K562 (cell line): ENCODE measurements around the gene PTPRT. TPM values are rescaled to one million over a fixed set of nuclear protein-coding genes. Genes with fewer than 3 reads are reported as not detected.

ENCODE experiments used
- ATAC-seq: fragments of 200-7000 bp; cut with Tn5 transposase; 3 replicates; pipeline ENCODE4 v1.9.1; 2020; ENCODE audit warnings: moderate library complexity
- BruUV-seq: library from RNA; stranded (reverse); fragments of 400-500 nt; replicated peaks from 2 replicates; lab custom pipeline; 2021; lab: Mats Ljungman, UMichigan
- CTCF ChIA-PET: fragments of 300-600 bp; formaldehyde crosslinking; extraction: SDS; loops from one replicate; lab custom pipeline; 2021; ENCODE audit warnings: low intra/inter-chr PET ratio; lab: Yijun Ruan, JAX
- POLR2A ChIA-PET: fragments of 300-600, 350-650 bp; sonication (Branson Sonifier 250); formaldehyde crosslinking; extraction: SDS; loops from one replicate; lab custom pipeline; 2021; ENCODE audit warnings: antibody characterized with exemption, inconsistent platforms; lab: Yijun Ruan, JAX
- DNase-seq, 4 experiments: peaks; one replicate each; pipeline versions ENCODE4 v3.0.0 to v3.0.0-alpha.2; 2011 to 2018; ENCODE audit warnings: low spot score in 3 of 4, mixed read lengths in 3 of 4; ENCODE audit errors: extremely low read depth in 1 of 4
- FAIRE-seq: peaks from 2 replicates; lab custom pipeline; 2011; peaks lifted over from hg19 to GRCh38; lab: Jason Lieb, UNC
- H2AFZ ChIP-seq: 2 replicates; pipeline ENCODE4 v1.6.0; 2011; ENCODE audit warnings: low read depth, low read length, control low read depth, inconsistent platforms
- H3K27ac ChIP-seq: fragments of 200-600 bp; 3 replicates; pipeline ENCODE4 v1.8.0; 2011; ENCODE audit warnings: low read depth, mild to moderate bottlenecking, control low read depth, inconsistent platforms, low read length, moderate library complexity, mixed read lengths; ENCODE audit errors: extremely low read depth
- H3K27me3 ChIP-seq, 2 experiments: fragments of 300-600 bp in 1 of 2; 2 replicates in 1 of 2; 3 replicates in 1 of 2; pipeline versions ENCODE4 v1.6.0 to v1.8.0; 2011; ENCODE audit warnings: inconsistent platforms in 2 of 2, low read length in 2 of 2, mild to moderate bottlenecking in 1 of 2, mixed read lengths in 1 of 2, moderate library complexity in 1 of 2; ENCODE audit not compliant: control insufficient read depth in 2 of 2, insufficient read depth in 2 of 2
- H3K36me3 ChIP-seq: fragments of 300-600 bp; 3 replicates; pipeline ENCODE4 v1.8.0; 2011; ENCODE audit warnings: mild to moderate bottlenecking, low read length, inconsistent platforms; ENCODE audit not compliant: control insufficient read depth, insufficient read depth
- H3K4me1 ChIP-seq, 2 experiments: fragments of 200-600 bp in 1 of 2; replicated peaks in 1 of 2; 2 replicates in 1 of 2; 3 replicates in 1 of 2; pipeline versions ENCODE4 v1.5.1 to v1.8.0; 2011; ENCODE audit warnings: inconsistent platforms in 2 of 2, low read length in 2 of 2, mild to moderate bottlenecking in 1 of 2, mixed read lengths in 1 of 2, moderate library complexity in 1 of 2; ENCODE audit not compliant: control insufficient read depth in 2 of 2, insufficient read depth in 2 of 2
- H3K4me2 ChIP-seq: 2 replicates; pipeline ENCODE4 v1.6.1; 2011; ENCODE audit warnings: low read length, control low read depth, inconsistent platforms, mixed read lengths; ENCODE audit not compliant: insufficient read depth
- H3K4me3 ChIP-seq: fragments of 200-600 bp; sonication (generic), shearing (Covaris generic); 2 replicates; pipeline ENCODE4 v1.5.1; 2016; ENCODE audit warnings: control low read depth, inconsistent platforms
- H3K79me2 ChIP-seq: fragments of 200-600 bp; 3 replicates; pipeline ENCODE4 v1.8.0; 2011; ENCODE audit warnings: low read length, inconsistent platforms; ENCODE audit not compliant: control insufficient read depth, insufficient read depth
- H3K9ac ChIP-seq, 2 experiments: 2 replicates each; pipeline versions ENCODE4 v1.6.0 to v1.6.1; 2011; ENCODE audit warnings: low read depth in 2 of 2, low read length in 2 of 2, control low read depth in 1 of 2, inconsistent platforms in 1 of 2, mild to moderate bottlenecking in 1 of 2, mixed read lengths in 1 of 2; ENCODE audit not compliant: insufficient read depth in 1 of 2
- H3K9me1 ChIP-seq: one replicate; pipeline ENCODE4 v1.6.0; 2011; ENCODE audit warnings: inconsistent platforms, mild to moderate bottlenecking, low read length, moderate library complexity; ENCODE audit not compliant: control insufficient read depth, insufficient read depth
- H3K9me3 ChIP-seq: replicated peaks from 2 replicates; pipeline ENCODE4 v1.5.1; 2011; ENCODE audit warnings: low read depth, low read length, inconsistent platforms; ENCODE audit not compliant: control insufficient read depth, insufficient read depth
- H4K20me1 ChIP-seq: replicated peaks from 2 replicates; pipeline ENCODE4 v1.6.1; 2011; ENCODE audit warnings: low read length, inconsistent platforms, mixed read lengths; ENCODE audit not compliant: control insufficient read depth, insufficient read depth
- CTCF ChIP-seq, 3 experiments: IDR thresholded peaks in 2 of 3; conservative IDR thresholded peaks in 1 of 3; 2 replicates each; pipeline ENCODE4 v1.5.1; 2011 to 2012; ENCODE audit warnings: low read length in 3 of 3, mild to moderate bottlenecking in 3 of 3, control low read depth in 2 of 3, improper control_type of control experiment in 1 of 3, inconsistent platforms in 1 of 3, low read depth in 1 of 3, mixed read lengths in 1 of 3, moderate library complexity in 1 of 3; ENCODE audit not compliant: insufficient read depth in 2 of 3
- RAD21 ChIP-seq, 2 experiments: fragments of 250-450 bp in 1 of 2; fragments of 450-650 bp in 1 of 2; sonication (Bioruptor Pico) in 1 of 2; formaldehyde crosslinking in 1 of 2; IDR thresholded peaks in 1 of 2; conservative IDR thresholded peaks in 1 of 2; 2 replicates each; pipeline versions ENCODE4 v1.4.0 to v1.8.0; 2020 to 2022; ENCODE audit warnings: mild to moderate bottlenecking in 2 of 2, moderate library complexity in 1 of 2
- ZBTB17 ChIP-seq: fragments of 450-650 bp; formaldehyde crosslinking; IDR thresholded peaks from 2 replicates; pipeline ENCODE4 v1.4.0; 2020; ENCODE audit warnings: mild to moderate bottlenecking
- WGBS: fragments of 100-300 bp; shearing (Covaris generic); methylation state at CpG from one replicate; pipeline ENCODE4 v1.1.6; 2016; ENCODE audit warnings: low coverage, mixed read lengths; ENCODE audit not compliant: insufficient coverage; ENCODE audit errors: missing lambda C conversion rate; 5-methylcytosine and 5-hydroxymethylcytosine counted together
- in situ Hi-C: fragments of 300-500 bp; cut with MboI; formaldehyde crosslinking; loops from 4 replicates; pipeline ENCODE4 v1.15.0; 2018; ENCODE audit warnings: inconsistent platforms, mixed read lengths
- intact Hi-C: fragments of 100-400 bp; cut with micrococcal nuclease; formaldehyde crosslinking; loops from 2 replicates; pipeline ENCODE4 v1.14.2; 2022
- polyA plus RNA-seq, 8 experiments: library from polyadenylated mRNA; depleted of rRNA in 4 of 8; stranded (reverse) in 5 of 8; unstranded in 3 of 8; fragments of >200 nt; fragmentation: Nextera tagmentation in 2 of 8; fragmentation: Illumina TruSeq in 1 of 8; extraction: Ambion mirVana in 2 of 8; extraction: Trizol in 1 of 8; gene quantifications; 2 replicates each; pipeline versions ENCODE4 v1.2.1 to v1.2.3, GENCODE V29; 2011 to 2014; ENCODE audit warnings: inconsistent platforms in 1 of 8, missing spikeins in 1 of 8
- total RNA-seq, 7 experiments: library from RNA; depleted of rRNA in 6 of 7; stranded (reverse); fragments of >200 nt in 6 of 7; fragmentation: Illumina TruSeq in 2 of 7; extraction: Trizol in 2 of 7; gene quantifications; 2 replicates each; pipeline versions ENCODE4 v1.2.1 to v1.2.3, GENCODE V29; 2011 to 2021; ENCODE audit warnings: low replicate concordance in 1 of 7

PTPRT gene
- total and polyA plus RNA-seq, 9 of the 15 experiments (the other 6 are each of a cell fraction or from before 2014, with no cell fraction given), result not detected

DNA sequence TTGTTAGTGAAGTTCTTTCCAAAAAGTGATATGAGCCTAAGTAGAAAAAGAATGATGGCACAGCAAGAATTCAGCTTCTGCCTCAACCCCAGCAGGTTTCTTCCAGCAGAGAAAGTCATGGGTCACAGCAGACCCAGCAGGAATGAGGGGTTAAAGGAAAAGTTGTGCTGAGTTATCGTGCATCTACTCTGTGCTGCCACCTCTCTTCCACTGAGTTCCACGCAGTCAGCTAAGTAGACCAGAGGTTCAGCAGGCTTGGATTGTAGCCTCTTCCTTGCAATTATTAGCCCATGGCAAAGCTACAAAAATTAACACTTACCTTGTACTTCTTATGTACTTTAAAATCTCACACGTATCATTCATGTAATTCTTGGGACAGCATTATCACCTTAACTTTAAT, 510.8 kb downstream of the PTPRT start:
- no TSS peak for BruUV-seq
- intact Hi-C loops (no loop called here), in situ Hi-C loops (no loop called here)
- WGBS, result 0% methylated on average over 3 of the region's 3 CpGs
- Histone ChIP-seq H3K9ac (no peak overlapping the region), H3K79me2 (no peaks in the 10 kb centered on the region), H3K4me2 (no peak overlapping the region), H3K27ac (no peak overlapping the region), H3K4me1 (no peaks in the 10 kb centered on the region), H3K36me3 (no peaks in the 10 kb centered on the region), H2AFZ (no peak overlapping the region), H3K27me3 (no peaks in the 10 kb centered on the region; a peak in 1 of 5 replicates), H3K4me3 (no peak overlapping the region), H3K9me3 (no peaks in the 10 kb centered on the region), H3K9me1 (no peaks in the 10 kb centered on the region), H4K20me1 (no peaks in the 10 kb centered on the region)
- no peak for FAIRE-seq
- TF ChIP-seq RAD21 (CRISPR knock-in tag; conservative IDR thresholded peaks at IDR 0.05 in 1 of 2, IDR thresholded peaks at IDR 0.05 in 1 of 2) (0 out of 4 replicates have a peak, but pooled peaks of 1 of the 2 experiments have one; percentile 7), ZBTB17 (CRISPR knock-in tag) (no peak), CTCF (IDR thresholded peaks at IDR 0.05 in 2 of 3, conservative IDR thresholded peaks at IDR 0.05 in 1 of 3; ENCODE audit: insufficient read depth in 2 of 3, low read depth in 1 of 3, low read length in 3 of 3) (peak; percentile 32 to 38 (median 35); a peak in 4 of 6 replicates)
- POLR2A ChIA-PET, result no interaction called here
- ATAC-seq, result peak; percentile 53; the same call in 2 of the 3 replicates
- peak in 2 of 4 experiments; percentile 4 to 15 for DNase-seq
- CTCF ChIA-PET, result no interaction called here
